T-helper 2 cell (primary cell): ENCODE data around the gene CXorf51B.
"Not testable (repeated sequence)": the region's sequence is repeated elsewhere in the genome, so short reads cannot be mapped to it uniquely, and the experiment has no call there.

Source experiments
- DNase-seq, 5 experiments: peaks; one replicate each; pipeline versions ENCODE4 v3.0.0 to v3.0.0-alpha.2; 2012 to 2022
- total RNA-seq, 2 donors: gene quantifications; one replicate each; lab custom pipeline; 2026; lab: John Stamatoyannopoulos, UW

CXorf51B gene
- 0 reads per million in 2 donors for total RNA-seq

- DNase-seq = not testable (repeated sequence)
These were observed at the start of gene CXorf51B for GRCh38 chrX:146809471-146809870. Gene CXorf51B, plus strand, starts transcription at chrX:146809771. Its CDS starts 21 bp downstream, at chrX:146809792.

- not testable (repeated sequence) for DNase-seq
These were observed 5.1 kb downstream of the CXorf51B start, which contains the start of gene CXorf51A for GRCh38 chrX:146814644-146815043. Gene CXorf51A, minus strand, starts transcription at chrX:146814744. Its CDS starts 21 bp downstream, at chrX:146814723.

GRCh38 chrX:146831994-146832393, 22.4 kb downstream of the CXorf51B start:
- no peak for DNase-seq

- no peak for DNase-seq
These were observed 44.7 kb downstream of the CXorf51B start for GRCh38 chrX:146854281-146854680.
